Fibroblast of lung (primary cell): ENCODE measurements around the gene PPP3R1. TPM values are rescaled to one million over a fixed set of nuclear protein-coding genes. Genes with fewer than 3 reads are reported as not detected.

ENCODE experiments used
- DNase-seq, 2 donors: peaks; one replicate each; pipeline versions ENCODE4 v3.0.0 to v3.0.0-alpha.2; 2010; ENCODE audit warnings: low read depth in 2 of 2
- H2AFZ ChIP-seq: 2 replicates; pipeline ENCODE4 v1.5.1; 2012; ENCODE audit warnings: low read length, control low read depth, inconsistent platforms
- H3K27ac ChIP-seq: 2 replicates; pipeline ENCODE4 v1.5.1; 2011; ENCODE audit warnings: low read length, control low read depth; ENCODE audit not compliant: insufficient read depth
- H3K27me3 ChIP-seq: 2 replicates; pipeline ENCODE4 v1.5.1; 2011; ENCODE audit warnings: mild to moderate bottlenecking, low read length; ENCODE audit not compliant: control insufficient read depth, insufficient read depth
- H3K36me3 ChIP-seq: 2 replicates; pipeline ENCODE4 v1.5.1; 2011; ENCODE audit warnings: low read length; ENCODE audit not compliant: control insufficient read depth, insufficient read depth
- H3K4me1 ChIP-seq: 2 replicates; pipeline ENCODE4 v1.5.1; 2011; ENCODE audit warnings: low read length; ENCODE audit not compliant: control insufficient read depth, insufficient read depth; ENCODE audit errors: extremely low read depth
- H3K4me2 ChIP-seq: 2 replicates; pipeline ENCODE4 v1.5.1; 2011; ENCODE audit warnings: low read length, control low read depth; ENCODE audit not compliant: insufficient read depth; ENCODE audit errors: extremely low read depth
- H3K4me3 ChIP-seq, 4 experiments: fragments of 200-600 bp in 1 of 4; sonication (generic) in 1 of 4; replicated peaks in 1 of 4; 2 replicates each; pipeline ENCODE4 v1.5.1; 2011 to 2016; ENCODE audit warnings: low read length in 4 of 4, low read depth in 3 of 4, mild to moderate bottlenecking in 3 of 4, control low read depth in 2 of 4, inconsistent platforms in 1 of 4, mixed read lengths in 1 of 4; ENCODE audit not compliant: insufficient read depth in 1 of 4; ENCODE audit errors: control extremely low read depth in 1 of 4
- H3K79me2 ChIP-seq: 2 replicates; pipeline ENCODE4 v1.5.1; 2012; ENCODE audit warnings: mild to moderate bottlenecking, low read length, inconsistent platforms; ENCODE audit not compliant: control insufficient read depth, insufficient read depth
- H3K9ac ChIP-seq: 2 replicates; pipeline ENCODE4 v1.5.1; 2011; ENCODE audit warnings: mild to moderate bottlenecking, low read length, control low read depth; ENCODE audit not compliant: insufficient read depth
- H3K9me3 ChIP-seq: 2 replicates; pipeline ENCODE4 v1.5.1; 2012; ENCODE audit warnings: low read depth, low read length; ENCODE audit not compliant: control insufficient read depth, insufficient read depth
- H4K20me1 ChIP-seq: 2 replicates; pipeline ENCODE4 v1.5.1; 2011; ENCODE audit warnings: low read length; ENCODE audit not compliant: control insufficient read depth, insufficient read depth; ENCODE audit errors: extremely low read depth
- CTCF ChIP-seq, 2 donors: IDR thresholded peaks in 1 of 2; conservative IDR thresholded peaks in 1 of 2; 1 replicate in 1 of 2; 2 replicates in 1 of 2; pipeline ENCODE4 v1.5.1; 2011 to 2012; ENCODE audit warnings: low read length in 2 of 2, control low read depth in 1 of 2, inconsistent platforms in 1 of 2, low read depth in 1 of 2, mild to moderate bottlenecking in 1 of 2
- EZH2 ChIP-seq: IDR thresholded peaks from 2 replicates; pipeline ENCODE4 v1.5.1; 2012; ENCODE audit warnings: low read length, control low read depth, mild to moderate bottlenecking; ENCODE audit errors: missing control alignments
- polyA plus RNA-seq, 2 donors: library from polyadenylated mRNA; depleted of rRNA in 1 of 2; stranded (reverse) in 1 of 2; unstranded in 1 of 2; fragments of >200 nt; gene quantifications; 2 replicates each; pipeline ENCODE4 v1.2.1, GENCODE V29; 2011 to 2012; ENCODE audit warnings: missing spikeins in 1 of 2
- total RNA-seq: library from RNA; depleted of rRNA; stranded (reverse); fragments of >200 nt; gene quantifications from 2 replicates; pipeline ENCODE4 v1.2.1, GENCODE V29; 2014

The PPP3R1 gene
- total and polyA plus RNA-seq, 2 donors (not counting 1 experiment from before 2014, with no cell fraction given) = 22.8 to 51.3 TPM

GRCh38 chr2:68169308-68169707 lies 83.0 kb downstream of the PPP3R1 start:
- H3K79me2 ChIP-seq = no peaks in the 10 kb centered on the region
- H3K4me2 ChIP-seq = no peak overlapping the region
- no peaks in the 10 kb centered on the region for H3K4me1 ChIP-seq
- H3K27ac ChIP-seq = no peak overlapping the region
- no peak for TF ChIP-seq EZH2
- no peak for TF ChIP-seq CTCF (conservative IDR thresholded peaks at IDR 0.05 in 1 of 2, IDR thresholded peaks at IDR 0.05 in 1 of 2; ENCODE audit: low read depth in 1 of 2, low read length in 2 of 2)
- no peaks in the 10 kb centered on the region for H3K27me3 ChIP-seq
- H2AFZ ChIP-seq = no peak overlapping the region
- H4K20me1 ChIP-seq = no peaks in the 10 kb centered on the region
- no peak for DNase-seq
- no peak overlapping the region for H3K9ac ChIP-seq
- H3K9me3 ChIP-seq = no peaks in the 10 kb centered on the region
- H3K4me3 ChIP-seq = no peak overlapping the region
- peaks cover 9% of the 10 kb centered on the region for H3K36me3 ChIP-seq

GRCh38 chr2:68167186-68167585 lies 85.1 kb downstream of the PPP3R1 start:
- Histone ChIP-seq H3K4me2 (no peak overlapping the region), H3K4me1 (no peaks in the 10 kb centered on the region), H3K4me3 (no peak overlapping the region), H3K27me3 (no peaks in the 10 kb centered on the region), H3K27ac (no peak overlapping the region), H2AFZ (no peak overlapping the region), H3K9ac (no peak overlapping the region), H3K9me3 (no peaks in the 10 kb centered on the region), H4K20me1 (no peaks in the 10 kb centered on the region), H3K36me3 (peaks cover 9% of the 10 kb centered on the region), H3K79me2 (no peaks in the 10 kb centered on the region)
- no peak for DNase-seq
- TF ChIP-seq EZH2 = no peak
- TF ChIP-seq CTCF (conservative IDR thresholded peaks at IDR 0.05 in 1 of 2, IDR thresholded peaks at IDR 0.05 in 1 of 2; ENCODE audit: low read depth in 1 of 2, low read length in 2 of 2) = no peak

- no peaks in the 10 kb centered on the region for H3K4me1 ChIP-seq
- H3K4me2 ChIP-seq = no peak overlapping the region
- no peak overlapping the region for H3K27ac ChIP-seq
- no peaks in the 10 kb centered on the region for H4K20me1 ChIP-seq
- H3K4me3 ChIP-seq = no peak overlapping the region
- TF ChIP-seq CTCF (conservative IDR thresholded peaks at IDR 0.05 in 1 of 2, IDR thresholded peaks at IDR 0.05 in 1 of 2; ENCODE audit: low read depth in 1 of 2, low read length in 2 of 2) (no peak), EZH2 (no peak)
- no peak overlapping the region for H2AFZ ChIP-seq
- DNase-seq = no peak
- peaks cover 13% of the 10 kb centered on the region for H3K79me2 ChIP-seq
- no peak overlapping the region for H3K9ac ChIP-seq
- no peaks in the 10 kb centered on the region for H3K27me3 ChIP-seq
- no peaks in the 10 kb centered on the region for H3K9me3 ChIP-seq
- H3K36me3 ChIP-seq = peaks cover 4% of the 10 kb centered on the region
These were observed 88.7 kb downstream of the PPP3R1 start for GRCh38 chr2:68163641-68164040.
